ENCODE measurements around the gene NCAM1. TPM values are rescaled to one million over a fixed set of nuclear protein-coding genes. Genes with fewer than 3 reads are reported as not detected.

The NCAM1 gene
- total and polyA plus RNA-seq, 2 donors from 2014 or later: 1.7 to 3.0 TPM

DNA sequence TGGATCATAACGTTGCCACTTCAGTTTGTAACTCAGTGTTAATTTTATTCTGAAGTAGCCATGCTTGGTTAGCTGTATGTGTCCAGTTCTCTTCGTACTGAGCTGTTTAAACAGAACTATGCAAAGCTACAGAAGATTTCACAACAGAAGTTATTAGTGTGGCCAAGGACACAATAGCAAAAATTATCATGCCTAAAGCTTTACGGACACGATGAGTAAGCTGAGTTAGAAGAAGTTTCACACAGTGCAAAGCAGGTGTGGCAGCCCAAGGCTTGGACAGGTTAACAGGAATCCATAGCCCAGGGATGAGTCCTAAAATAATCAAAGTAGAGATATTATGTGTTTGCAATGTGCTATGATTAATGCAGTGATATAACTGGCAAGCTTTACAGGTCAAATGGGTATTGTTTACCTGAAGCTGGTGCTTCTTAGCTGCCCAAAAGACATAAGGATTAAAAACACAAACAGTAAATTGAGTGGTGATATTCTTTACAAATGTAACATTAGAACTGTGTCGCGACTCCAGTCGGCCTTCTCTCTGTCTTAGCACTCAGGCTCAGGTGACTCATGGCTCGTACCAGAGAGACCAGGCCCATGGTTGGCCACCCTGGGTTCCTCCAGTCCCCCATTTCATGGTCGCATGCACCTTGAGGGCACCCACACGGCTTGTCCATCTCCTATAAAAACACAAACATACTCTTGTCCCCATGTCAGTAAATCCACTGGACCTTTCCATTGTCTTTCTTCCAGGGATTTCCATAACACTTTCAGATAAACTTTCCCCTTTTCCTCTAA is 35.5 kb upstream of the NCAM1 start:
- no peaks in the 10 kb centered on the region for H3K4me1 ChIP-seq (ENCODE audit: control insufficient read depth in 2 of 3, insufficient read depth in 2 of 3, low read depth in 1 of 3, low read length in 3 of 3)
- no peaks in the 10 kb centered on the region for H3K9me3 ChIP-seq (ENCODE audit: control insufficient read depth in 2 of 3, insufficient read depth in 1 of 3, low read length in 3 of 3)
- no peak for FAIRE-seq
- intact Hi-C loops (cut with DNase I): no loop called here
- no peaks in the 10 kb centered on the region for H3K27me3 ChIP-seq (ENCODE audit: control insufficient read depth, insufficient read depth, low read length)
- no peak for DNase-seq
- TF ChIP-seq, protein P1, sequence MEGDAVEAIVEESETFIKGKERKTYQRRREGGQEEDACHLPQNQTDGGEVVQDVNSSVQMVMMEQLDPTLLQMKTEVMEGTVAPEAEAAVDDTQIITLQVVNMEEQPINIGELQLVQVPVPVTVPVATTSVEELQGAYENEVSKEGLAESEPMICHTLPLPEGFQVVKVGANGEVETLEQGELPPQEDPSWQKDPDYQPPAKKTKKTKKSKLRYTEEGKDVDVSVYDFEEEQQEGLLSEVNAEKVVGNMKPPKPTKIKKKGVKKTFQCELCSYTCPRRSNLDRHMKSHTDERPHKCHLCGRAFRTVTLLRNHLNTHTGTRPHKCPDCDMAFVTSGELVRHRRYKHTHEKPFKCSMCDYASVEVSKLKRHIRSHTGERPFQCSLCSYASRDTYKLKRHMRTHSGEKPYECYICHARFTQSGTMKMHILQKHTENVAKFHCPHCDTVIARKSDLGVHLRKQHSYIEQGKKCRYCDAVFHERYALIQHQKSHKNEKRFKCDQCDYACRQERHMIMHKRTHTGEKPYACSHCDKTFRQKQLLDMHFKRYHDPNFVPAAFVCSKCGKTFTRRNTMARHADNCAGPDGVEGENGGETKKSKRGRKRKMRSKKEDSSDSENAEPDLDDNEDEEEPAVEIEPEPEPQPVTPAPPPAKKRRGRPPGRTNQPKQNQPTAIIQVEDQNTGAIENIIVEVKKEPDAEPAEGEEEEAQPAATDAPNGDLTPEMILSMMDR (IDR thresholded peaks at IDR 0.05; ENCODE audit: borderline replicate concordance, extremely low read depth, insufficient read depth): no peak
- H3K9ac ChIP-seq (ENCODE audit: low read length in 3 of 3): no peak overlapping the region
- H3K27ac ChIP-seq (ENCODE audit: low read depth in 2 of 2, low read length in 2 of 2): no peak overlapping the region
- H3K36me3 ChIP-seq (ENCODE audit: control insufficient read depth in 2 of 3, insufficient read depth in 3 of 3, low read length in 3 of 3): no peaks in the 10 kb centered on the region
- H3K4me3 ChIP-seq (ENCODE audit: low read length in 3 of 3): no peak overlapping the region

DNA sequence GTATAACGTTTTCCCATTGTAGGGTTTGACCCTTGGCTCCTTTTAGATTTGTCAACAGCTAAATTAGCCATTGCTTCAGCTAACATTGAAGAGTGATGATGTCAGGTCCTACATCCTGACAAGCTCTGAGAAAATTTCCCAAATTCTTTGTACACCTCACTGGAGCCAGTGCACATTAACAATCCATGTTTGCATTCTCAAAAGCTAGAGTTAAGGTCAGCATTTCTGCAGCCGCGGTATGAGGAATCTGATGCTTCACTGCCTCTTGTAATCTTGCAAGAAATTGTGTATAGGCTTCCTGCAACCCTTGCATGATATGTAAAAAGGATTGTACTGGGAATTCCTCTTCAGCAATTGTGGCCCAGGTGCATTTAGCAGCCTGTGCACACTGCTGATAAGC is 33.1 kb upstream of the NCAM1 start:
- Histone ChIP-seq H3K9ac (ENCODE audit: low read length in 3 of 3) (no peak overlapping the region), H3K27me3 (ENCODE audit: control insufficient read depth, insufficient read depth, low read length) (no peaks in the 10 kb centered on the region), H3K4me3 (ENCODE audit: low read length in 3 of 3) (no peak overlapping the region), H3K9me3 (ENCODE audit: control insufficient read depth in 2 of 3, insufficient read depth in 1 of 3, low read length in 3 of 3) (no peaks in the 10 kb centered on the region), H3K27ac (ENCODE audit: low read depth in 2 of 2, low read length in 2 of 2) (no peak overlapping the region), H3K36me3 (ENCODE audit: control insufficient read depth in 2 of 3, insufficient read depth in 3 of 3, low read length in 3 of 3) (no peaks in the 10 kb centered on the region), H3K4me1 (ENCODE audit: control insufficient read depth in 2 of 3, insufficient read depth in 2 of 3, low read depth in 1 of 3, low read length in 3 of 3) (no peaks in the 10 kb centered on the region)
- FAIRE-seq: no peak
- intact Hi-C loops (cut with DNase I): no loop called here
- DNase-seq: peak in 4 of 5 donors; percentile 41 to 78 (median 68)
- TF ChIP-seq, protein P1 (IDR thresholded peaks at IDR 0.05; ENCODE audit: borderline replicate concordance, extremely low read depth, insufficient read depth): no peak

DNA sequence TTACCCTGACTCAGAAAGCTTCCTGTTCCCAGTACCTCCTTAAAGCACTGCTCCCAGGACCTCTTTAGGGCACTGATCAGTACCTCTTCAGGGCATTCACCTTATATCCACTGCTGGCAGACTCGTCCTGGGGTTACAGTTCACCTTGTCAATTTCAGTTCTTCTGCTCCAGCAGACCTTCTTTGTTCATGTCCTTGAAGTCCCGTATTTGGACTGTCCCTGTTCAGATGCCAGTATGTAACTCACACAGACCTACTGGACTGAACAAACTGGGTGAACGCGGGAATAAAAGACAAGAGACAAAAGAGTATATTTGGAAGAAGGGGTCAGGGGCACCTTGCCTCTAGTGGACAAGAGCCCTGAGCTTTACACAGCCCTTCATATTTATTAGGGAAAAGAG is 31.8 kb upstream of the NCAM1 start:
- FAIRE-seq: no peak
- TF ChIP-seq, protein P1 (IDR thresholded peaks at IDR 0.05; ENCODE audit: borderline replicate concordance, extremely low read depth, insufficient read depth): no peak
- no peak for DNase-seq
- Histone ChIP-seq H3K27me3 (ENCODE audit: control insufficient read depth, insufficient read depth, low read length) (no peaks in the 10 kb centered on the region), H3K4me1 (ENCODE audit: control insufficient read depth in 2 of 3, insufficient read depth in 2 of 3, low read depth in 1 of 3, low read length in 3 of 3) (no peaks in the 10 kb centered on the region), H3K9me3 (ENCODE audit: control insufficient read depth in 2 of 3, insufficient read depth in 1 of 3, low read length in 3 of 3) (no peaks in the 10 kb centered on the region), H3K27ac (ENCODE audit: low read depth in 2 of 2, low read length in 2 of 2) (no peak overlapping the region), H3K9ac (ENCODE audit: low read length in 3 of 3) (no peak overlapping the region), H3K4me3 (ENCODE audit: low read length in 3 of 3) (no peak overlapping the region), H3K36me3 (ENCODE audit: control insufficient read depth in 2 of 3, insufficient read depth in 3 of 3, low read length in 3 of 3) (no peaks in the 10 kb centered on the region)
- intact Hi-C loops (cut with DNase I): no loop called here
